ENCODE measurements around the gene ARHGAP25.

DNA sequence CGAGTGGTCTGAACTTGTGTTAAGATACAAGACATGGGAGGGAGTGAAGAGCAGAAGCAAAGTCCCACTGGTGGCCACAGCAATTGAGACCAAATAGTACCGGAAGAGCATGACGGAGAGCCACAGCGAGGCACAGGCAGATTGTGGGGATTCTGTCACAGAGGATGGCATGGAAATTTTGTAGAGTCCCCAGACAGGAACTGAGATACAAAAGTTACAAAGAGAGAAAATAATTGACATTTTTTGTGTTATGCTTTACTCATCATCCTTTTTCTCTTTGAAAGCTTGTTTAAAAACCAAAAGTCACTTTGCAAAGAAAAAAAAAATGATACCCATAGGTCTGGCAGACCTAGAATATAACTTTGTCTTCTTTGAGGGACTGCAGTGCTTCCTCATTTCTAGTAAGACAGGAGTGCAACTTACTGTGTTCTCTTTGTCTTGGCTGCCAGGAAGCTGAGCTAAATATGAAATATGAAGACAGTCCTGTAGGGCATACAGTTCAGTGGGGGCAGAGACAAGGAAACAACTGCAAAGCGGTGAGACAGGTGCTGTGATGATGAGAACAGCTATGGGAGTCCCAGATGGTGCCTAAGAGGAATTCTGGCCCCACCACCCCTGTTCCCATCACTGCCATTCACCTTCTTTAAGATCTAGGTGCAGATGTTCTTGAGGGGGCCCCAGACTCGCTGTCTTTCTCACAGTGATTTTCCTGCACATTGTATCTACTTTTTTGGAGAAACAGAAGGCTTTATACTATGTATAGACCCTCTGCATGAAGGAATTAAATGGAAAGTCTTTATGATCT is 5.2 kb downstream of the ARHGAP25 start:
- TF ChIP-seq, protein P1, sequence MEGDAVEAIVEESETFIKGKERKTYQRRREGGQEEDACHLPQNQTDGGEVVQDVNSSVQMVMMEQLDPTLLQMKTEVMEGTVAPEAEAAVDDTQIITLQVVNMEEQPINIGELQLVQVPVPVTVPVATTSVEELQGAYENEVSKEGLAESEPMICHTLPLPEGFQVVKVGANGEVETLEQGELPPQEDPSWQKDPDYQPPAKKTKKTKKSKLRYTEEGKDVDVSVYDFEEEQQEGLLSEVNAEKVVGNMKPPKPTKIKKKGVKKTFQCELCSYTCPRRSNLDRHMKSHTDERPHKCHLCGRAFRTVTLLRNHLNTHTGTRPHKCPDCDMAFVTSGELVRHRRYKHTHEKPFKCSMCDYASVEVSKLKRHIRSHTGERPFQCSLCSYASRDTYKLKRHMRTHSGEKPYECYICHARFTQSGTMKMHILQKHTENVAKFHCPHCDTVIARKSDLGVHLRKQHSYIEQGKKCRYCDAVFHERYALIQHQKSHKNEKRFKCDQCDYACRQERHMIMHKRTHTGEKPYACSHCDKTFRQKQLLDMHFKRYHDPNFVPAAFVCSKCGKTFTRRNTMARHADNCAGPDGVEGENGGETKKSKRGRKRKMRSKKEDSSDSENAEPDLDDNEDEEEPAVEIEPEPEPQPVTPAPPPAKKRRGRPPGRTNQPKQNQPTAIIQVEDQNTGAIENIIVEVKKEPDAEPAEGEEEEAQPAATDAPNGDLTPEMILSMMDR (IDR thresholded peaks at IDR 0.05; ENCODE audit: insufficient read depth, low read length, poor library complexity, severe bottlenecking), result no peak
- no peak for TF ChIP-seq EZH2phosphoT487 (conservative IDR thresholded peaks at IDR 0.05; ENCODE audit: low read length)

Data from SU-DHL-6 (cell line).